Measurements from ENCODE around the gene ROBO1.
"Not testable (repeated sequence)": the region's sequence is repeated elsewhere in the genome, so short reads cannot be mapped to it uniquely, and the experiment has no call there.

ROBO1 gene

DNA sequence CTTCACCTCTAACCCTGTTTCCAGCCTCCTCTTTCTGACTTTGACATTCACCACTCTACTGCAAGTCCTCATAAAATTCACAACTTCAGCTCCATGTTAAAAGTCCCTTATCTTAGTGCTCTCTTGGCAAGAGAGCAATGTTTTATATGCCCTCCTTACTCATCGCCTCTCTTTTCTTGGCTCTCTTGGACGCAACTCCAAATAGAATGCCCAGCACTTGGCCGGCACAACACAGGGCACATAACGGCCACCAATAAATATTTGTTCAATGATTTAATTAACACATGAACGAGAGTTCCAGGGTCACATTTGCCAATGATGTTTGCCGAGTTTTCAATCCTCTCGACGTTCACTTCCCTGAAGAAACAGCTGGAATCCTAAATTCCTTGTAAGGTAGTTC is 401.4 kb downstream of the ROBO1 start:
- DNase-seq = no peak

DNA sequence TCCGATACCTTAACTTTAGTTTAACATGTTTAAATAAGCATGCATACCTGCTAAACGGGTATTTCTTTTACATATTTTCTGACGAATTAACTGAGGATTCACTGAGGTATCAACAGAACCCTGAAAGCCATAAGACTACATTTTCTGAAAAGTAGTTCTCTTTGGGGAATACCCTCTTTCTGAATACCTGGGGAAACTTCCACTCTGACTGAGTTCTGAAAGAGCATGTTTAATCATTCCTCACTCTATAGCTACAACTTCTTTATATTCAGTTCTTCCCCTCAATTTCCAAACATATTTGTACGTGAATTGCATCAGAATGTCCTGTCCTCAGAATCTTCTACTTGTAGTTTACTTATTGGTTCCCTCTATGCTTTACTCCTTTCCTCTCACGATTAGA is 403.0 kb downstream of the ROBO1 start:
- no peak for DNase-seq

DNA sequence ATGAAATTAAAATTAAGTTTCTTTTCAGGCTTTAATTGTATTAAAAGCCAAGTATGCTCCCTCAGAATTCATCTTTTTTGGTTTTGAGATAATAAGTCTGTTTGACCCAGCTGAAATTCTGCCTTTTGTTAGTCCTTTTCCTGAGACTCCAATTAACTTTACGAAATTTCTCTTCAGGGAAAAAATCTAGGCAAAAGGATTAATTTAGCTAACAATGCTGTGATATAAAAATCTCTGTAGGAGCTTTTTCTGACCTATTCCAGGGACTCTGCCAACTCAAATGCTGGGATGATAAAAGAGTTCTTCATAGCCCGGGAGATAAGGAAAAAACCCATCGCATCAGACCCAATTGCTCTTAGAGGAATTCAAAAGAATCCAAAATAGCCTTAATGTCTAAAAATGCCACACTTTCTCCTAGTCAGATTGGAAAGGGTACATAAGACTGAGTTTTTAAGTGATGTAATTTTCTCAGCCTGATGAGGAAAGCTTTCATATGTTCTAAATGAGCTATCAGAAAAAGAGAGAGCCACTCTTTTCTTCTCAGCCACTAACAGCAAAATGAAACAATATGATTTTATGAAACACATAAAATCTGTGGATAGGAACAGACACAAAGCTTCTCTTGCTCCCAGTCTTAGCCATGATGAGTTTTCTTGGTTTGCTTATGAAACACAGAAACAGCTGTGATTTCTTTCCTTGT is 405.1 kb downstream of the ROBO1 start:
- no peak for DNase-seq

DNA sequence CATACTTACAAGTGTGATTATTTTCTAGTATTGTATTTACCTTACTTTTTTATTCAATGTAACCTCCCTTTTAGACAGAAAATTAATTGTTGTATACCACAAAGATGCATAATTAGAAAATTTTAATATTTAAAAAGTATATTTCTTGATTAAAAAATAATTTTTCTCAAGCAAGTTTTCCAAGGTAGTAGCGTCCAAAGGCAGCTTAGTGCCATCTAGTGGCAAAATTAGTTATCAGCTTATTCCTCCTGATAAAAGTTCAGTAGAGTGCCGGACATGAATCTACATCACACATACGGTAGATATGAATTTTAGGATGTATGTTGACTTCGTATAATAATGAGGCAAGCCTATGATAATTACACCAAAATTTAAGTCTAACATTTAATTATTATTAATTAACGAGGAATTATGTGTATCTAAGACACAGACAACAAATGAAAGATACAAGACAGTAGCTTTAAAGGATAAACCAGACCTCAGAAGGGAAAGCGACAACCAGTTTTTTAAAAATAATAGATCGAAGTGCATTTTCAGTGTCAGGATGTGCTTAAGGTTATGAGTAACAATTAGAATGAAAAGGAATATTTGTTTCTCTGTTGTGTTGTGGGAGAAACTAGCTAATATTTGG is 405.9 kb downstream of the ROBO1 start:
- peak; percentile 5 to 39 for DNase-seq

DNA sequence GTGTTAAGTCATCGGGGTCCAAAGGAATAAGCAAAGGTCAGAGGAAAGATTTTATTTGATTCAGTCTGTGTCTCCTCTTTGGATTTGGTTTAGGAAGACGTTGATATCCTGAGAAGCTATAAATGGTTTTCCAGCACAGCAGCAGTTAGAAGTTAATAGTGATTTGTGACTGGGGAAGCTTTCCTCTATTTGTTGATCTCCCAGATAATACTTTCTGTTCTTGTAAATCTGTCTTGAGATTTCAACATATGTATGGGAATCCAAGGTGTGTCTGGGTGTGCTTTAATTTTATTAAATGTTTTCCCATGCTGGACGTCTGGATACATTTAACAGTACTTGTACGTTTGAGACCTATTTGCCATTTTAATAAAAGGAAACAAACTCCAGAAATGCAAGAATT is 409.5 kb downstream of the ROBO1 start:
- no peak for DNase-seq

DNA sequence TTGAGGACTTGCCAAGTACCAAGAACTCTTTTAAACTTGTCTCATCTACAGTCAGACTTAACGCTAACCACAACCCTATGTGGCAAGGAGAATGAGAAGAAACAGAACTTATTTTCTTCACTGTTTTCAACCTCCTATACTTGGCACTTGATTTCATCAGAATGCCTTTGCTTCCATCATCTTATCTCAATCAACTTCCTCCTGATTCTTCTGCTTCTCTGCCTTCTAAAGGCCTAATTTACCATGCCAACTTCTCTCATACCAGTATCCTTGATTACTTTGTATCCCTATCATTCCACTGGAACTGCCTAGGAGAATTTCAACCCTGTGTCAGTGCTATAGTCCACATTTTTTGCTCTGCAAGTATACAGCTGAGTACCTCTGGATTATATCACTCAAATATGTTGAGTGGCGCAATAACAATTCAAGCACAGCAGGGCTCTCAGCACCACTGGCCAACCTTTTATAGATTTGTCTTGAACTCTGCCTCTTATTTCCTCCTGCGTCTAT is 413.6 kb downstream of the ROBO1 start:
- DNase-seq = no peak

DNA sequence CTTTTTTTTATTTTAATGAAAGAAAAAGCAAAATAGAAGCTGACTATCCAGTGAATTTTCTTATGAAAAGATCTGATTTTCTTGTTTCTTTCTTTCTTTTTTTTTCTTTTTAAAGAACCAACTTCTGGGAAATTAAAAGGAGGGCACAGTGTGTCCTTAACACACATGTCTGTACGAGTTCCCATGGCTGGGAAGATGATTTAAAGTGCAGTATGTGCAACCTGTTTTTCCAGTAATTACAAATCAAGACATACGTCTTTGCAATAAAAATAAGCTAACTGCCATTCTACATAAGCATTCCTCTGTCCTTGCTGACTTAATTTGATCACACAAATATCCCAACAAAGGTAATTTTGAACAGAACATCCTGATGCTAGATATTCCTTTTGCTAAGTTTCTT is 416.1 kb downstream of the ROBO1 start:
- no peak for DNase-seq

DNA sequence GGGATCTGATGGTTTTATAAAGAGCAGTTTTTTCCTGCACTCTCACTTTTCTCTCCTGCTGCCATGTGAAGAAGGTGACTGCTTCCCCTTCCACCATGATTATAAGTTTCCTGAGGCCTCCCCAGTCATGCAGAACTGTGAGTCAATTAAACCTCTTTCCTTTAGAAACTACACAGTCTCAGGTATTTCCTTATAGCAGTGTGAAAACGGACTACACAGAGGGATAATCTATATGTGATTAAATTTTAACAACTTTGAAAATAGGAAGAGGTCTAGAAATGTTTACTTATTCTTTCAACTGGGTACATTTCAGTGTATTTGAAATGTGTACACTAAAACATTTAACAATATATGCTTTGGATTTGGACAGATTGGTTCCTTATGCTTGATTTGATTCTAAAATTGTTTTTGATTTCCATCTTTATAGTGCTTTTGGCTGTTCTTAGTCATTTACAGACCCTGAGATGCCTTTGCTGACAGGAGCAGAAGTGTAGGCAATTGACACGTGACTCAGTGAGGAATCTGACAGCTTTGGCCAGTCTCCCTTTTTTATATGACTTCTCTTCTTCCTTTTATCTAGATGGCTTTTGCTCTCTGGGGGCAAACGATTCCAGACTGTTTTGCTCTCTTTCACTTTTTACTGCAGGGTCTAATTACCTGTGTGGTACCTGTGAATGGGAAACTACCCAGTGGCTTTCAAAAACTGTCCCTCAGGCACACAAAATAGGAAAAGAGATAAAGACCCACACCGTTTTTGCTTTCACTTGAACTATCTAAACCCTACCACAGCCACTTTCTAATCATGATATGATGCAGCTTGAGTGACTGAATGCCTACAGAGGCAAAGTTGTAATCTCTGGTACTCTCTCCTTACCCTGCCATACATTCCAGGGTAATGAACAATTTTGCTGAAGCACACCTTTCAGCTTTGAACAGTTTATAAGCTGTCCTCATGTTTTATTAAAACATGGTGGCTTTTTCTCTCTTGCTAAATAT is 422.6 kb downstream of the ROBO1 start:
- no peak for DNase-seq

DNA sequence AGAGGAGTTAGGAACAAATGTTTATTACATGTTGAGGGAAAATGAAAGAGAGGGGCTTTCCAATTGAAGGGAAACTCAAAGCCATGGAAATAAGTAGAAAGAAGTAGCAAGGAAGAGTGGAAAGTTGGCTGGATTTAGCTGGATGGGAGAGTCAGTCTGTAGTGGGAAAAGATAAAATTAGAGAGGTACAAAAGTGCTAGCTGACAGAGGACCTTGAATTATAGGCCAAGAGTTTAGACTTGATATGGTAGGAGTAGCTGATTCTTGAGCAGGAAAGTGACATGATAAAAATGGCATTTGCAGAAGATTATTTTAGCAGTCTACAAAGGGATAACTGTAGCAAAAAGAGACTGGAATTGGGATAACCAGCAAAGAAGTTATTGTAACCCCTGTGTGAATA is 425.8 kb downstream of the ROBO1 start:
- DNase-seq = no peak

DNA sequence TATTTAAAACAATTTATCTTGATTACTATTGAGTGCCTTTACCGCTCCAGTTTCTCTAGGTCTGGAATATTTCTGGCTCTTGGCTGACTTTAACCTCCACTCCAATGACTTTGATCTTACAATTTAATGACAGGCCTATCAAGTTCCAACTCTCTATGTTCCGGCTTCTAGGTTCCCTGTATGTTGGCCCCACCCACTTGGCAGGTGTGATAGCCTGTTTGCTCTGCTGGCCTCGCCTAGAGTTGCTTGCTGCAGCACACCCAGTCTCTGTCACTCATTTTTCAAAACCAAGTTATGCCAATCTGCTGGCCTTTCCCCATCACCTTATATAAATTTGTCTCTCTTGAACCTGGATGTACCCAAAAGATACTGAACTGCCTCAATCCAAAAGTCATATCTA is 428.0 kb downstream of the ROBO1 start:
- no peak for DNase-seq

DNA sequence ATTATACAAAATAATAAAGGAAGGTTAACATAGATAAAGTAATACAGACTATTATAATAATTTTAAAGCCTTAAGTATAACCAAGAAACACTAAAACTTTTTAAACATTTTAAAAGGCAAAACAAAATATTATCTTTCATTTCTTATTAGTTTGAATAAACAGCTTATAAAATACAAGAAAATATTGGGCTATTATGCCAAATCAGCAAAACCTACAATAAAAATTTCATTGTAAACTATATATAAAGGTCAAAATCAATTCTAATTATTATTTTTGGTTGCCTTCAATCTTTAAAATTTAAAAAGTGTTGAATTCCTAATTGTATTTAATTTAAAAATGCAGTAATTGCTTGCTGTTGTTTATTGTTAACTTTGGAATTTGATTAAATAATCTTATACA is 430.0 kb downstream of the ROBO1 start:
- DNase-seq = no peak

DNA sequence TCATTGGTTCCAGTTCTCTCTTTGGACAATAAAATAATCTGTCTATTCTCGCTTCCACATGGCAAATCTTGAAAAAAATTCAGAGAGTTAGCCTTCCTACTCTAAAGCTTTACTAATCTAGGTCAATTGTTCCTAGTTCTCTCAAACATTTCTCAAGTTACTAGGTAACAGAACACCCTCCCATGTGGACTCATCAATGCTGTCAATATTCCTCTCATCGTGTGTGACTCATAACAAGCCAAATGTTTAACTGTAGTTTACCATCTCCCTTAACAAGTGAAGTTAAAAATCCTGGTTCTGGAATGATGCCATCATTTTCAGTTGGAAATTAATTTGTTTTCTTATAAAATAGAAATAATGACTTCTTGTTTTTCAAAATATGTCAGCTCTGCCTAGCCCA is 438.6 kb downstream of the ROBO1 start:
- DNase-seq = no peak

DNA sequence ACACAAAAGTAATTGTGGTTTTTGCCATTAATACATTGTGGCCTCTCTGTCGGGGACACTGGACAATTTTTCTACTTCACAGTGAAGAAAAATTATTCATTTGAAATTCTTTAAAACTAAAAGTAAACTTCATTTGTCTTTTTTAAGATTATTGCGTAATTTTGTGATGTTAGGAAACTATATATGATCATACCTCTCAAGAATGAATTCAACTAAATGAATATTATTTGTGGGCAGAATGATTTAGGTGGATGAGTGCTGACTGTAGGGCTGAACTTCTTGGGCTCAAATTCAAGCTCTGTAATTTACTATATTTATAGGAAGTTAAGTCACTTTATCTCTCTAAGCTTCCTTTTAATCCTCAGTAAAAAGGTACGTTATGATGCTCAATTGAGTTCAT is 441.2 kb downstream of the ROBO1 start:
- DNase-seq = no peak

DNA sequence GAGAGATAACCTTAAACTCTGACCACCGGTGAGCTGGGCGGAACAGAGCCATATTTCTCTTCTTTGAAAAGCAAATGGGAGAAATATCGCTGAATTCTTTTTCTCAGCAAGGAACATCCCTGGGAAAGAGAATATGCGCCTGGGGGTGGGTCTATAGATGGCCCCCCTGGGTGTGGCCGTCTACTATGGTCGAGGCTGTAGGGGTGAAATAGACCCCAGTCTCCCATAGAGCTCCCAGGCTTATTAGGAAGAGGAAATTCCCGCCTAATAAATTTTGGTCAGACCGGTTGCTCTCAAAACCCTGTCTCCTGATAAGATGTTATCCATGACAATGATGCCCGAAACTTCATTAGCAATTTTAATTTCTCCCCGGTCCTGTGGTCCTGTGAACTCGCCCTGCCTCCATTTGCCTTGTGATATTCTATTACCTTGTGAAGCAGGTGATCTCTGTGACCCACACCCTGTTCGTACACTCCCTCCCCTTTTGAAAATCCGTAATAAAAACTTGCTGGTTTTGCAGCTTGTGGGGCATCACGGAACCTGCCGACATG is 441.9 kb downstream of the ROBO1 start:
- DNase-seq = not testable (repeated sequence)

DNA sequence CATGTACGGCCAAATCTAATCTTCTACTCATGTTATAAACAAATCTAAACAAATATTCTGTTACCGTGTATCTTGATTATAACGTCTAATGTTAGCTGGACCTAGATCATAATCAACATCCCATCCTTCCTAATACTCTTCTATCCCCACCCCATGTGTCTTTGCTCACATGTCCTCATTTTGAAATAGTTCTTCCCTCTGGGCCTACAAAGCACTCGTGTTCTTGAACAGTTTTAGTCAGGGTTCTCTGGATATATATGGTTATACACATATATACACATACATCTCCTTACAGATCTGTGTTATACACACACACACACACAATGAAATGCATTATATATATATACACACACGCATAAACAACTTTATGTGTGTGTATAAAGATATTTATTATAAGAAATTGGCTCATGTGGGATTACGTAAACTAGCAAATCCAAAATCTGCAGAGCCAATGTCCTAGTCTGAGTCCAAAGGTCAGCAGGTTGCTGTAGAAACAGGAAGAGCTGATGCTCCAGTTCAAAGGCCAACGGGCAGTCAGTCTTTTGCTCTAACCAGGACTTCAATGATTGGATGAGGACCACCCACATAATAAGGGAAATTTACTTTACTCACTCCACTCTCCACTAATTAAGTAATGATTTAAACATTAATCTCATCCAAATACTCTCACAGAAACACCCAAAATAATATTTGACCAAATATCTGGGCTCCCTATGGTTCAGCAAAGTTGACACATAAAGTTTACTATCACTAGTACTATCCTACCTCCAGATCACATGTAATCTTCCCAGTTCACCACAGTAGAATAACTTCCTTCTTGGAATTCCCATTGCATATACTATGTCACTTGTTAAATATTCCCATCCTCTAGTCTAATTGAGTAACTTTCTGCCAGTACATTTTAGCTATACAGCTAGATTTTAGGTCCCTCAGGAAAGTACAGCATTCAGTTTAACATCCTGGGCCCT is 450.0 kb downstream of the ROBO1 start:
- no peak for DNase-seq

DNA sequence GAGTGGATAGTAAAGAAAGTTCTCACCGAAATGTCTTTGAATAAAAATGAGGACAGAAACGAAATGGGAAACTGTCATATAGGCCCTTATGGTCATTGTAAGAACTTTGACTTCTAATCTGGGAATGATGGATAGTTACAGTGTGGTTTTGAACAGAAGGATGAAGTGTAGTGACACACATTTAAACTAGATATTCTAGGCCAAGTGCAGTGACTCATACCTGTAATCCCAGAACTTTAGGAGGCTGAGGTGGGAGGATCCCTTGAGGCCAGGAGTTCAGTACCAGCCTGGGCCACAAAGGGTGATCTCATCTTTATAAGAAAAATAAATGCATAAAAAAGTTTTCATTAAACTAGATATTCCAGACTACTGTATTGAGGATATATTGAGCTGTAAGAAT is 452.8 kb downstream of the ROBO1 start:
- DNase-seq = no peak

DNA sequence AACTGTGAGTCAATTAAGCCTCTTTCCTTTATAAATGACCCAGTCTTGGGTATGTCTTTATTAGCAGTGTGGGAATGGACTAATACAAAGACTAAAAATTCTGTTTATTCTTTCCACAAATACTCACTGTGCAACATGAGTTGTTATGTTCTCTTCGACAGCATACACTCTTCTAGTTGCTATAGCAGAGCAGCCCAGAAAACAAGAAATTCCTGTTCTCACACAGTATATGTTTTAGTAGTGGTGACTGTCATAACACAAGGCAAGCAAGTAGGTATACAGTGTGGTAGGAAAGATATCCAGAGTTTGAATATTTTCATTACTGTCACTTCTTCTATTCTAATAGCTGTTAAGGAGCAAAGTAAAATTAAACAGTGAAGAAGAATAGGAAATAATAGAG is 453.3 kb downstream of the ROBO1 start:
- DNase-seq = no peak

DNA sequence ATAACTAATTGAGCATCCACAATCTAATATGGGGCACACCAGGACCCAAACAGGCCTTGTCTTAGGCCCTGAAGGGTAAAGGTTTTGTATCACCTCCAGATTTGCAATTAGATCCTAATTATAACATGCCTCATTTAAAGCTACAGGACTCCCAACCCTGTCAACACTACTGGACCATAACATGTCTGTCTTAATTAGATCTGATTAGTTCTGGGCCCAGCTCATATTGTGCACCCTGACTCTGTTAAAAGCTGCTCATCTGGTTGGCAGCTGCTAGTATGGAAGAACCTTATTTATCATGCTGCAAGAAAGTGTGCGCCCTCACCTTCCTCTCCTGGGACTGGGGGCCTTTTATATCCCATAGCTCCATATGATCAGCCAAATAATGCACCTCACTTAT is 457.8 kb downstream of the ROBO1 start:
- no peak for DNase-seq

DNA sequence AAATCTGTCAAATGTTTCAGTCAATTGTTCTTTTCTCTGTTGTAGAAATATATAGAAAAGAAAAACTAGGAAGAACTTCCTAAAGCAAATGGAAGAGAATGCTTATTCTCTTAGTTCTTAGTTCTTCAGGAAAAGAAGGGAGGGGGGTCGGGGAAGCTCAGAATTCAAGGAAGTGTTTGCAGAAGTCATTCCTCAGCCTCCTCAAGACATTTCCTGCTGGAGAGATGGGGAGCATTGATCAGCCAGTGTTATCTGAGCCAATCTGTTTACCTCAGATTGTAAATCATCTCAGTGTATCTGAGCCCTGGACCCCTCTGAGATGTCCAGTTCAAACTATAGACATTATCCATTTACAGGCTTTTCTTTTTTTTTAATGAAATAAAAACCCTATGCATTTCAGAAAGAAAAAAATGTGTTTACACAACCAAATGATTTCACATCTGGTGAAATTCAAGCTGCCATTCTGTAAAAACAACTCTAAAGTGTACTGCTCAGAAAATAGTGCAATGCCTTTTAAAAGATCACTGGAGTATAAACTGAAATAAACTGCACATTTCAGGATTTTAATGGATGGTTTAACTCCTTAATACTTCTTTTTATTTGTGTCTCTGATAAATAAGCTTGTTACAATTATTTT is 460.7 kb downstream of the ROBO1 start:
- DNase-seq = no peak

DNA sequence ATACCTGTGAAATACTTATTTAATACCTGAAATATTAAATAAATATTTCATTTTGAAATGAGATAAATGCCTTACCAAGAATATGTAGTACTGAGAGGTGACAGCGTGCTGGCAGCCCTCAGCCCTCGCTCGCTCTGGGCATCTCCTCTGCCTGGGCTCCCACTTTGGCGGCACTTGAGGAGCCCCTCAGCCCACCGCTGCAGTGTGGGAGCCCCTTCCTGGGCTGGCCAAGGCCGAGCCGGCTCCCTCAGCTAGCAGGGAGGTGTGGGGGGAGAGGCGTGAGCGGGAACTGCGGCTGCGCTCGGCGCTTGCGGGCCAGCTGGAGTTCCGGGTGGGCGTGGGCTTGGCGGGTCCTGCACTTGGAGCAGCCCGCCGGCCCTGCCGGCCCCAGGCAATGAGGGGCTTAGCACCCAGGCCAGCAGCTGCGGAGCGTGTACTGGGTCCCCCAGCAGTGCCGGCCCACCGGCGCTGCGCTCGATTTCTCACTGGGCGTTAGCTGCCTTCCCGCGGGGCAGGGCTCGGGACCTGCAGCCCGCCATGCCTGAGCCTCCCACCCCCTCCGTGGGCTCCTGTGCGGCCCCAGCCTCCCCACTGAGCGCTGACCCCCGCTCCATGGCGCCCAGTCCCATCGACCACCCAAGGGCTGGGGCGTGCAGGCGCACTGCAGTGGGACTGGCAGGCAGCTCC is 467.7 kb downstream of the ROBO1 start:
- DNase-seq = not testable (repeated sequence)
